Ecto neural progenitor cell (in vitro differentiated cells): ENCODE measurements around the gene SLC6A16.
"Not testable (repeated sequence)": the region's sequence is repeated elsewhere in the genome, so short reads cannot be mapped to it uniquely, and the experiment has no call there.

Experiments
- DNase-seq: peaks from one replicate; pipeline ENCODE4 v3.0.0-alpha.2; 2018; ENCODE audit warnings: low spot score

The SLC6A16 gene

GRCh38 chr19:49271080-49271753 is 53.8 kb downstream of the SLC6A16 start:
- no peak for DNase-seq

GRCh38 chr19:49266409-49266808 is 58.6 kb downstream of the SLC6A16 start:
- not testable (repeated sequence) for DNase-seq

- DNase-seq = no peak
Measured at GRCh38 chr19:49264258-49264657, 60.7 kb downstream of the SLC6A16 start.

GRCh38 chr19:49261602-49262001 is 63.4 kb downstream of the SLC6A16 start:
- no peak for DNase-seq

- no peak for DNase-seq
Measured at GRCh38 chr19:49256691-49257090, 68.3 kb downstream of the SLC6A16 start.

GRCh38 chr19:49255674-49256073 is 69.3 kb downstream of the SLC6A16 start:
- no peak for DNase-seq

- DNase-seq = no peak
Measured at GRCh38 chr19:49249933-49250332, 75.1 kb downstream of the SLC6A16 start.

GRCh38 chr19:49247676-49248075 is 77.3 kb downstream of the SLC6A16 start:
- DNase-seq = no peak

- DNase-seq = no peak
Measured at GRCh38 chr19:49244256-49244655, 80.7 kb downstream of the SLC6A16 start.

GRCh38 chr19:49243726-49244125 is 81.3 kb downstream of the SLC6A16 start:
- no peak for DNase-seq

- no peak for DNase-seq
Measured at GRCh38 chr19:49243129-49243528, 81.9 kb downstream of the SLC6A16 start.

- no peak for DNase-seq
Measured at GRCh38 chr19:49241769-49242168, 83.2 kb downstream of the SLC6A16 start.
